Pancreas (tissue), 10 donors: ENCODE measurements around the gene RALGAPB. TPM values are rescaled to one million over a fixed set of nuclear protein-coding genes. Genes with fewer than 3 reads are reported as not detected.
A peak's percentile ranks its signal among the peaks of the same experiment; 100 is the strongest.

Source experiments
- ATAC-seq, 4 donors: fragments of 200-7000 bp; cut with Tn5 transposase; one replicate each; pipeline versions ENCODE4 v1.8.0 to v1.9.1; 2020; ENCODE audit warnings: mild to moderate bottlenecking in 4 of 4, moderate library complexity in 4 of 4
- DNase-seq, 6 donors: peaks; one replicate each; pipeline ENCODE4 v3.0.0-alpha.2; 2020
- FAIRE-seq: peaks from 2 replicates; lab custom pipeline; 2012; peaks lifted over from hg19 to GRCh38; lab: Jason Lieb, UNC
- H3K27ac ChIP-seq, 4 donors: fragments of 200-600 bp; sonication (generic); 1 replicate in 3 of 4; 2 replicates in 1 of 4; pipeline versions ENCODE4 v1.5.0 to v1.8.0; 2020
- H3K27me3 ChIP-seq, 4 donors: fragments of 200-600 bp; one replicate each; pipeline ENCODE4 v1.8.0; 2021
- H3K36me3 ChIP-seq, 3 donors: fragments of 200-600 bp; sonication (generic) in 1 of 3; one replicate each; pipeline versions ENCODE4 v1.5.0 to v1.8.0; 2020 to 2021
- H3K4me1 ChIP-seq, 3 donors: fragments of 200-600 bp; one replicate each; pipeline ENCODE4 v1.8.0; 2021
- H3K4me3 ChIP-seq, 4 donors: fragments of 200-600 bp; sonication (generic) in 2 of 4; one replicate each; pipeline versions ENCODE4 v1.5.0 to v1.8.0; 2020 to 2021
- H3K9me3 ChIP-seq, 4 donors: fragments of 200-600 bp; one replicate each; pipeline ENCODE4 v1.8.0; 2021
- CTCF ChIP-seq, 4 donors: fragments of 200-600 bp; sonication (generic) in 3 of 4; IDR thresholded peaks; one replicate each; pipeline versions ENCODE4 v1.5.0 to v1.8.0; 2021; ENCODE audit warnings: antibody characterized with exemption in 4 of 4
- WGBS, 2 donors: extraction: QIAGEN DNeasy Blood & Tissue Kit; methylation state at CpG; one replicate each; pipeline ENCODE4 v1.1.7; 2013; 5-methylcytosine and 5-hydroxymethylcytosine counted together
- intact Hi-C, 3 donors: fragments of 100-400 bp; cut with DNase I; formaldehyde crosslinking; loops; one replicate each; pipeline versions ENCODE4 v1.11.1 to v1.14.2; 2022
- polyA plus RNA-seq, 2 donors: library from polyadenylated mRNA; stranded (reverse); fragments of 200-250 nt; gene quantifications; one replicate each; pipeline ENCODE4 v1.2.3, GENCODE V29; 2013
- total RNA-seq, 6 donors: library from RNA; stranded (reverse); fragmentation: NEBNext Ultra II Directional in 4 of 6; extraction: Animal tissue kit (Norgen Biotek cat#: 25700) in 4 of 6; gene quantifications; one replicate each; pipeline versions ENCODE4 v1.2.1 to v1.2.4, GENCODE V29; 2021 to 2023
- donor health status: healthy with polysubstance abuse.
- donor health status: DM: no; HTN: no; CAD: no; lungs with moderate emphysema.
- donor health status: DM: no; HTN: no; CAD: no.
- donor health status: control.
- donor health status: control.
- donor health status: Bipolar disorder and iron deficiency.
- donor health status: DM: yes; HTN: yes; CAD: no.
- donor health status: DM: no; HTN: no; CAD: no.
- donor health status: DM: no; HTN: no; CAD: no.
- donor health status: DM: yes; HTN: yes; CAD: no.

RALGAPB gene
- total and polyA plus RNA-seq, 8 donors, result 6.5 to 19.0 (median 11.3) TPM

GRCh38 chr20:38466983-38467382 is 5.7 kb upstream of the RALGAPB start:
- H3K9me3 ChIP-seq, result no peaks in the 10 kb centered on the region
- 70 to 82% methylated on average over 3 of the region's 3 CpGs for WGBS, 2 donors
- no peak for TF ChIP-seq CTCF (IDR thresholded peaks at IDR 0.05)
- no peak overlapping the region for H3K27ac ChIP-seq
- intact Hi-C loops, result no loop called here
- ATAC-seq, result no peak
- no peaks in the 10 kb centered on the region for H3K27me3 ChIP-seq
- no peak for DNase-seq
- FAIRE-seq, result no peak
- no peak overlapping the region for H3K4me3 ChIP-seq
- H3K36me3 ChIP-seq, result no peaks in the 10 kb centered on the region
- no peaks in the 10 kb centered on the region for H3K4me1 ChIP-seq

GRCh38 chr20:38471245-38471644 is 1.4 kb upstream of the RALGAPB start:
- WGBS, 2 donors, result 68 to 80% methylated on average over 1 of the region's 1 CpG
- intact Hi-C loops, result no loop called here
- no peaks in the 10 kb centered on the region for H3K27me3 ChIP-seq
- FAIRE-seq (no peak), ATAC-seq (no peak), DNase-seq (no peak)
- no peaks in the 10 kb centered on the region for H3K36me3 ChIP-seq
- no peak for TF ChIP-seq CTCF (IDR thresholded peaks at IDR 0.05)
- H3K9me3 ChIP-seq, result no peaks in the 10 kb centered on the region
- H3K4me1 ChIP-seq, result peaks cover 8 to 17% (median 17%) of the 10 kb centered on the region in 3 donors
- H3K4me3 ChIP-seq, result no peak overlapping the region
- H3K27ac ChIP-seq, result no peak overlapping the region

- Histone ChIP-seq H3K36me3 (no peaks in the 10 kb centered on the region), H3K27ac (peak overlapping the region; percentile 82 to 93 (median 85)), H3K4me1 (peaks cover 8 to 20% (median 17%) of the 10 kb centered on the region in 3 donors), H3K4me3 (peak overlapping the region; percentile 16 to 91 (median 70)), H3K27me3 (no peaks in the 10 kb centered on the region), H3K9me3 (no peaks in the 10 kb centered on the region)
- WGBS, 2 donors, result 4 to 7% methylated on average over 12 of the region's 12 CpGs
- intact Hi-C loops, result no loop called here
- TF ChIP-seq CTCF (IDR thresholded peaks at IDR 0.05), result no peak
- DNase-seq (no peak), FAIRE-seq (no peak), ATAC-seq (peak; percentile 1 to 19 (median 4))
Measured at GRCh38 chr20:38471987-38472512, 593 bp upstream of the RALGAPB start.

- Histone ChIP-seq H3K4me3 (peak overlapping the region; percentile 69 to 91 (median 78)), H3K36me3 (no peaks in the 10 kb centered on the region), H3K27ac (peak overlapping the region; percentile 82 to 93 (median 85)), H3K27me3 (no peaks in the 10 kb centered on the region), H3K9me3 (no peaks in the 10 kb centered on the region), H3K4me1 (peaks cover 8 to 21% (median 17%) of the 10 kb centered on the region in 3 donors)
- TF ChIP-seq CTCF (IDR thresholded peaks at IDR 0.05), result no peak
- DNase-seq (peak in 1 of 6 donors; percentile 39), ATAC-seq (no peak), FAIRE-seq (no peak)
- intact Hi-C loops, result no loop called here
- WGBS, 2 donors, result 2 to 3% methylated on average over 10 of the region's 10 CpGs
Measured at GRCh38 chr20:38473367-38473795, 738 bp downstream of the RALGAPB start.

GRCh38 chr20:38477747-38478146 is 5.1 kb downstream of the RALGAPB start:
- intact Hi-C loops, result no loop called here
- no peak for ATAC-seq
- no peaks in the 10 kb centered on the region for H3K27me3 ChIP-seq
- H3K4me3 ChIP-seq, result no peak overlapping the region
- H3K36me3 ChIP-seq, result no peaks in the 10 kb centered on the region
- DNase-seq, result no peak
- no peaks in the 10 kb centered on the region for H3K9me3 ChIP-seq
- H3K4me1 ChIP-seq, result peaks cover 8 to 21% (median 17%) of the 10 kb centered on the region in 3 donors
- FAIRE-seq, result no peak
- H3K27ac ChIP-seq, result no peak overlapping the region
- 97 to 98% methylated on average over 8 of the region's 8 CpGs for WGBS, 2 donors
- no peak for TF ChIP-seq CTCF (IDR thresholded peaks at IDR 0.05)
